Measurements from ENCODE around the gene ZNF488.

ZNF488 gene

GRCh38 chr10:47415520-47416304, 31.6 kb upstream of the ZNF488 start:
- Histone ChIP-seq H3K4me1 (peaks cover 11% of the 10 kb centered on the region), H3K9me3 (no peaks in the 10 kb centered on the region), H4K20me1 (no peaks in the 10 kb centered on the region), H3K9ac (no peak overlapping the region), H3K27me3 (no peaks in the 10 kb centered on the region), H3K27ac (no peak overlapping the region), H3K4me2 (no peak overlapping the region), H3K4me3 (no peak overlapping the region), H3K36me3 (no peaks in the 10 kb centered on the region)
- no peak for TF ChIP-seq Cebpa-rat (IDR thresholded peaks at IDR 0.05)

GRCh38 chr10:47414752-47415519, 30.8 kb upstream of the ZNF488 start:
- Histone ChIP-seq H3K4me3 (no peak overlapping the region), H4K20me1 (no peaks in the 10 kb centered on the region), H3K36me3 (no peaks in the 10 kb centered on the region), H3K4me1 (peaks cover 18% of the 10 kb centered on the region), H3K9ac (no peak overlapping the region), H3K27me3 (no peaks in the 10 kb centered on the region), H3K4me2 (no peak overlapping the region), H3K27ac (no peak overlapping the region), H3K9me3 (no peaks in the 10 kb centered on the region)
- TF ChIP-seq Cebpa-rat (IDR thresholded peaks at IDR 0.05) = no peak

GRCh38 chr10:47414227-47414592, 30.1 kb upstream of the ZNF488 start:
- H3K9ac ChIP-seq = no peak overlapping the region
- H3K36me3 ChIP-seq = no peaks in the 10 kb centered on the region
- no peak overlapping the region for H3K4me3 ChIP-seq
- H3K4me1 ChIP-seq = peaks cover 26% of the 10 kb centered on the region
- no peaks in the 10 kb centered on the region for H4K20me1 ChIP-seq
- TF ChIP-seq Cebpa-rat (IDR thresholded peaks at IDR 0.05) = no peak
- H3K9me3 ChIP-seq = no peaks in the 10 kb centered on the region
- no peak overlapping the region for H3K4me2 ChIP-seq
- H3K27me3 ChIP-seq = no peaks in the 10 kb centered on the region
- H3K27ac ChIP-seq = no peak overlapping the region

- H3K36me3 ChIP-seq = no peaks in the 10 kb centered on the region
- H3K4me2 ChIP-seq = no peak overlapping the region
- H3K27me3 ChIP-seq = no peaks in the 10 kb centered on the region
- H3K9me3 ChIP-seq = no peaks in the 10 kb centered on the region
- H3K4me3 ChIP-seq = no peak overlapping the region
- H3K9ac ChIP-seq = no peak overlapping the region
- peaks cover 31% of the 10 kb centered on the region for H3K4me1 ChIP-seq
- H3K27ac ChIP-seq = no peak overlapping the region
- no peaks in the 10 kb centered on the region for H4K20me1 ChIP-seq
- no peak for TF ChIP-seq Cebpa-rat (IDR thresholded peaks at IDR 0.05)
These were observed 29.6 kb upstream of the ZNF488 start for GRCh38 chr10:47413531-47414226.

- Histone ChIP-seq H3K4me3 (no peak overlapping the region), H3K9me3 (no peaks in the 10 kb centered on the region), H3K4me1 (peaks cover 37% of the 10 kb centered on the region), H4K20me1 (no peaks in the 10 kb centered on the region), H3K27me3 (no peaks in the 10 kb centered on the region), H3K9ac (no peak overlapping the region), H3K27ac (no peak overlapping the region), H3K36me3 (no peaks in the 10 kb centered on the region), H3K4me2 (no peak overlapping the region)
- TF ChIP-seq Cebpa-rat (IDR thresholded peaks at IDR 0.05) = no peak
These were observed 28.8 kb upstream of the ZNF488 start for GRCh38 chr10:47412869-47413268.

GRCh38 chr10:47412177-47412730, 28.2 kb upstream of the ZNF488 start:
- H4K20me1 ChIP-seq = no peaks in the 10 kb centered on the region
- no peaks in the 10 kb centered on the region for H3K27me3 ChIP-seq
- H3K27ac ChIP-seq = no peak overlapping the region
- H3K9me3 ChIP-seq = no peaks in the 10 kb centered on the region
- H3K36me3 ChIP-seq = no peaks in the 10 kb centered on the region
- H3K4me2 ChIP-seq = no peak overlapping the region
- no peak overlapping the region for H3K9ac ChIP-seq
- no peak for TF ChIP-seq Cebpa-rat (IDR thresholded peaks at IDR 0.05)
- H3K4me1 ChIP-seq = peaks cover 37% of the 10 kb centered on the region
- no peak overlapping the region for H3K4me3 ChIP-seq

GRCh38 chr10:47410862-47411261, 26.8 kb upstream of the ZNF488 start:
- peak overlapping the region; percentile 29; the same call in 1 of the 2 replicates for H3K27ac ChIP-seq
- H3K36me3 ChIP-seq = no peaks in the 10 kb centered on the region
- H3K4me2 ChIP-seq = peak overlapping the region; percentile 52

GRCh38 chr10:47410271-47410670, 26.2 kb upstream of the ZNF488 start:
- Histone ChIP-seq H3K9me3 (no peaks in the 10 kb centered on the region), H3K9ac (no peak overlapping the region), H4K20me1 (no peaks in the 10 kb centered on the region), H3K4me2 (peak overlapping the region; percentile 74), H3K36me3 (no peaks in the 10 kb centered on the region), H3K27me3 (no peaks in the 10 kb centered on the region), H3K27ac (no peak overlapping the region), H3K4me1 (peaks cover 37% of the 10 kb centered on the region), H3K4me3 (no peak overlapping the region)
- no peak for TF ChIP-seq Cebpa-rat (IDR thresholded peaks at IDR 0.05)

More at GRCh38 chr10:47410862-47411261, 26.8 kb upstream of the ZNF488 start:
- Histone ChIP-seq H3K9ac (no peak overlapping the region), H4K20me1 (no peaks in the 10 kb centered on the region), H3K4me3 (no peak overlapping the region), H3K4me1 (peaks cover 37% of the 10 kb centered on the region), H3K27me3 (no peaks in the 10 kb centered on the region), H3K9me3 (no peaks in the 10 kb centered on the region)
- TF ChIP-seq Cebpa-rat (IDR thresholded peaks at IDR 0.05) = no peak

GRCh38 chr10:47409866-47410256, 25.8 kb upstream of the ZNF488 start:
- H3K9ac ChIP-seq = no peak overlapping the region
- peaks cover 37% of the 10 kb centered on the region for H3K4me1 ChIP-seq
- H3K4me3 ChIP-seq = no peak overlapping the region
- no peaks in the 10 kb centered on the region for H4K20me1 ChIP-seq
- no peaks in the 10 kb centered on the region for H3K27me3 ChIP-seq
- H3K36me3 ChIP-seq = no peaks in the 10 kb centered on the region
- TF ChIP-seq Cebpa-rat (IDR thresholded peaks at IDR 0.05) = no peak
- H3K9me3 ChIP-seq = no peaks in the 10 kb centered on the region
- peak overlapping the region; percentile 74 for H3K4me2 ChIP-seq
- no peak overlapping the region for H3K27ac ChIP-seq

Measured in BLaER1 (cell line).